Caco-2 (cell line): ENCODE results near the gene HDAC4. TPM values are rescaled to one million over a fixed set of nuclear protein-coding genes. Genes with fewer than 3 reads are reported as not detected.

Source experiments
- BruUV-seq: library from RNA; stranded (reverse); fragments of 400-500 nt; replicated peaks from 2 replicates; lab custom pipeline; 2021; lab: Mats Ljungman, UMichigan
- CTCF ChIA-PET: fragments of 300-600 bp; sonication (Branson Sonifier 250); formaldehyde crosslinking; loops from one replicate; lab custom pipeline; 2022; ENCODE audit warnings: antibody characterized with exemption; lab: Charles Lee
- POLR2A ChIA-PET: fragments of 300-600 bp; sonication (Branson Sonifier 250); formaldehyde crosslinking; loops from one replicate; lab custom pipeline; 2022; ENCODE audit warnings: antibody characterized with exemption; lab: Charles Lee
- DNase-seq, 2 experiments: peaks; one replicate each; pipeline versions ENCODE4 v3.0.0 to v3.0.0-alpha.2; 2020 to 2022
- H3K27me3 ChIP-seq: replicated peaks from 2 replicates; pipeline ENCODE4 v1.6.0; 2011; ENCODE audit warnings: low read length; ENCODE audit not compliant: control insufficient read depth, insufficient read depth
- H3K36me3 ChIP-seq: 2 replicates; pipeline ENCODE4 v1.5.1; 2011; ENCODE audit warnings: low read length; ENCODE audit not compliant: control insufficient read depth, insufficient read depth
- H3K4me1 ChIP-seq: fragments of 250-450 bp; sonication (Bioruptor Pico); 2 replicates; pipeline ENCODE4 v1.5.1; 2020; ENCODE audit warnings: mild to moderate bottlenecking
- H3K4me3 ChIP-seq: 2 replicates; pipeline ENCODE4 v1.5.1; 2011; ENCODE audit warnings: low read depth, mild to moderate bottlenecking, control low read depth, low read length
- H3K9me3 ChIP-seq: fragments of 250-450 bp; sonication (Bioruptor Pico); 2 replicates; pipeline ENCODE4 v1.5.1; 2020; ENCODE audit warnings: mild to moderate bottlenecking, moderate library complexity
- H3K27ac Mint-ChIP-seq: one replicate; pipeline ENCODE4 v1.8.0; 2022; ENCODE audit warnings: mixed read lengths; ENCODE audit not compliant: unreplicated experiment
- H3K27me3 Mint-ChIP-seq: one replicate; pipeline ENCODE4 v1.8.0; 2022; ENCODE audit warnings: mixed read lengths; ENCODE audit not compliant: insufficient read depth, unreplicated experiment
- H3K36me3 Mint-ChIP-seq: one replicate; pipeline ENCODE4 v1.8.0; 2022; ENCODE audit warnings: mild to moderate bottlenecking, mixed read lengths; ENCODE audit not compliant: insufficient read depth, unreplicated experiment
- H3K4me1 Mint-ChIP-seq: one replicate; pipeline ENCODE4 v1.8.0; 2022; ENCODE audit warnings: low read depth, mixed read lengths; ENCODE audit not compliant: unreplicated experiment
- H3K4me3 Mint-ChIP-seq: one replicate; pipeline ENCODE4 v1.8.0; 2022; ENCODE audit warnings: mild to moderate bottlenecking, moderate library complexity, mixed read lengths; ENCODE audit not compliant: unreplicated experiment
- H3K9me3 Mint-ChIP-seq: one replicate; pipeline ENCODE4 v1.8.0; 2022; ENCODE audit warnings: mixed read lengths; ENCODE audit not compliant: unreplicated experiment
- CTCF ChIP-seq, 2 experiments: fragments of 200-600 bp in 1 of 2; IDR thresholded peaks; 1 replicate in 1 of 2; 2 replicates in 1 of 2; pipeline versions ENCODE4 v1.5.1 to v1.8.0; 2011 to 2022; ENCODE audit warnings: antibody characterized with exemption in 1 of 2, control low read depth in 1 of 2, inconsistent platforms in 1 of 2, low read depth in 1 of 2, low read length in 1 of 2, mild to moderate bottlenecking in 1 of 2, moderate library complexity in 1 of 2; ENCODE audit not compliant: insufficient read depth in 1 of 2, severe bottlenecking in 1 of 2, unreplicated experiment in 1 of 2
- intact Hi-C: fragments of 100-400 bp; cut with micrococcal nuclease; formaldehyde crosslinking; loops from one replicate; pipeline ENCODE4 v1.10.0; 2022; ENCODE audit not compliant: unreplicated experiment
- total RNA-seq: library from RNA; stranded (reverse); gene quantifications from 2 replicates; pipeline ENCODE4 v1.2.3, GENCODE V29; 2022

HDAC4 gene
- total RNA-seq, 1 experiment from 2014 or later = 15.5 TPM

GRCh38 chr2:239184179-239184578 lies 216.6 kb downstream of the HDAC4 start:
- Histone ChIP-seq H3K9me3 (no peaks in the 10 kb centered on the region), H3K4me1 (no peaks in the 10 kb centered on the region)
- CTCF ChIA-PET = no interaction called here

DNA sequence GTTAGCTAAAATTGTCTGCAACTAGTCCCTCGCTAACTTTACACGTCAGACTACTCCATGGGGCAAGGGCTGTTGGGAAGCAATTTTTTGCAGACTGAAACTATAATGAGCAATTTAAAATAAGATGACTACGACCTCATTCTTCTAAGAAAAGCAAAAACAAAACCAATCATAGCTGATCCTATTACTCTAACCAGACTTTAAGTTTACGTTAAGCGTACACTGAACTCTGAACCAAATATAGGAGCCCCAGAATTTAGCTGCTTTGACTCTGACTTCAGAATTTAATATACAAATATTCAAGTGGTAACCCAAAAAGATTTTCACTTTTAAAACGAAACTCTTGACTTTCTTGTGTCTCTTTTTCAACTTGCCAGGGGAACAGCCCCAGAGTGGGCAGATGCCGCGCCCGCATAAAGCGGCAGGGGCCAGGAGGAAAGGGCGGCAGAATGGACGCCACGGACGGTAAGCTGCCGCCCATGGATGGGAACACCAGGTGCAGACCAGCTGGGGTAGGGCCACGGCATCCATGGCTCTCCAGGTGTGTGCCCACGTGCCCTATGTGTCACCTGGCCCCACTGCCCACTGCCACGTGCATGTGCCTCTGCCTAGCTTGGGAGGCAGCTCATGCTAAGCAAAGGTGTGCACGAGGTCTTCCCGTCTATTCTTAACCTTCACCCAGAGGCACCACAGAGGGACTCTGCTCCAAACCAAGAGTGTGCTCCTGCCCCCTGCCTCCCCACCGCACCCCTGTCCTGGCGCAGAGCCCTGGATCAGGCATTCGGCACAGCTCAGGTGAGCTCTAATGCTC lies 217.6 kb downstream of the HDAC4 start:
- Mint-ChIP-seq H3K4me1 (no peaks in the 10 kb centered on the region), H3K4me3 (no peak overlapping the region), H3K27ac (no peak overlapping the region), H3K9me3 (no peaks in the 10 kb centered on the region), H3K27me3 (no peaks in the 10 kb centered on the region), H3K36me3 (no peaks in the 10 kb centered on the region)
- intact Hi-C loops = no loop called here
- BruUV-seq = no TSS peak
- H3K27me3 ChIP-seq = no peaks in the 10 kb centered on the region
- H3K36me3 ChIP-seq = no peaks in the 10 kb centered on the region
- TF ChIP-seq CTCF (IDR thresholded peaks at IDR 0.05; ENCODE audit: insufficient read depth in 1 of 2, low read depth in 1 of 2, low read length in 1 of 2, severe bottlenecking in 1 of 2, unreplicated experiment in 1 of 2) = no peak
- ChIA-PET CTCF (interaction anchor here (0.6 kb wide), 1 partner anchor 39 kb away, joined by 3 read pairs; no protein-coding TSS in a partner anchor), POLR2A (no interaction called here)
- no peaks in the 10 kb centered on the region for H3K4me1 ChIP-seq
- H3K4me3 ChIP-seq = no peak overlapping the region
- no peaks in the 10 kb centered on the region for H3K9me3 ChIP-seq
- no peak for DNase-seq

More at GRCh38 chr2:239184179-239184578, 216.6 kb downstream of the HDAC4 start:
- DNase-seq = no peak
- Mint-ChIP-seq H3K9me3 (no peaks in the 10 kb centered on the region), H3K4me1 (no peaks in the 10 kb centered on the region), H3K4me3 (no peak overlapping the region), H3K27me3 (no peaks in the 10 kb centered on the region), H3K36me3 (no peaks in the 10 kb centered on the region), H3K27ac (no peak overlapping the region)
- Histone ChIP-seq H3K4me3 (no peak overlapping the region), H3K27me3 (no peaks in the 10 kb centered on the region), H3K36me3 (no peaks in the 10 kb centered on the region)
- no TSS peak for BruUV-seq
- intact Hi-C loops = no loop called here
- TF ChIP-seq CTCF (IDR thresholded peaks at IDR 0.05; ENCODE audit: insufficient read depth in 1 of 2, low read depth in 1 of 2, low read length in 1 of 2, severe bottlenecking in 1 of 2, unreplicated experiment in 1 of 2) = no peak
- POLR2A ChIA-PET = no interaction called here

GRCh38 chr2:239181903-239182581 lies 218.8 kb downstream of the HDAC4 start:
- H3K4me1 Mint-ChIP-seq = no peaks in the 10 kb centered on the region
- H3K4me1 ChIP-seq = no peaks in the 10 kb centered on the region
- POLR2A ChIA-PET = no interaction called here
- H3K4me3 ChIP-seq = no peak overlapping the region
- CTCF ChIA-PET = no interaction called here
- peaks cover under 1% of the 10 kb centered on the region for H3K9me3 Mint-ChIP-seq
- no TSS peak for BruUV-seq
- H3K27me3 Mint-ChIP-seq = no peaks in the 10 kb centered on the region
- H3K9me3 ChIP-seq = no peaks in the 10 kb centered on the region
- H3K36me3 ChIP-seq = no peaks in the 10 kb centered on the region
- no peak overlapping the region for H3K27ac Mint-ChIP-seq
- H3K4me3 Mint-ChIP-seq = no peak overlapping the region
- H3K27me3 ChIP-seq = no peaks in the 10 kb centered on the region
- no peak for TF ChIP-seq CTCF (IDR thresholded peaks at IDR 0.05; ENCODE audit: insufficient read depth in 1 of 2, low read depth in 1 of 2, low read length in 1 of 2, severe bottlenecking in 1 of 2, unreplicated experiment in 1 of 2)
- peak in 1 of 2 experiments; percentile 12 for DNase-seq
- H3K36me3 Mint-ChIP-seq = peaks cover 2% of the 10 kb centered on the region
- intact Hi-C loops = no loop called here
